GM18868 (cell line): ENCODE measurements around the gene C2CD3.
"Not testable (repeated sequence)": the region's sequence is repeated elsewhere in the genome, so short reads cannot be mapped to it uniquely, and the experiment has no call there.

Source experiments
- ATAC-seq: cut with Tn5 transposase; IDR thresholded peaks from one replicate; pipeline ENCODE4 v1.9.1; 2021; ENCODE audit warnings: mild to moderate bottlenecking, moderate library complexity; ENCODE audit not compliant: unreplicated experiment

C2CD3 gene

GRCh38 chr11:74159642-74160041 lies 11.2 kb downstream of the C2CD3 start:
- no peak for ATAC-seq

GRCh38 chr11:74157169-74157568 lies 13.6 kb downstream of the C2CD3 start:
- ATAC-seq = no peak

DNA sequence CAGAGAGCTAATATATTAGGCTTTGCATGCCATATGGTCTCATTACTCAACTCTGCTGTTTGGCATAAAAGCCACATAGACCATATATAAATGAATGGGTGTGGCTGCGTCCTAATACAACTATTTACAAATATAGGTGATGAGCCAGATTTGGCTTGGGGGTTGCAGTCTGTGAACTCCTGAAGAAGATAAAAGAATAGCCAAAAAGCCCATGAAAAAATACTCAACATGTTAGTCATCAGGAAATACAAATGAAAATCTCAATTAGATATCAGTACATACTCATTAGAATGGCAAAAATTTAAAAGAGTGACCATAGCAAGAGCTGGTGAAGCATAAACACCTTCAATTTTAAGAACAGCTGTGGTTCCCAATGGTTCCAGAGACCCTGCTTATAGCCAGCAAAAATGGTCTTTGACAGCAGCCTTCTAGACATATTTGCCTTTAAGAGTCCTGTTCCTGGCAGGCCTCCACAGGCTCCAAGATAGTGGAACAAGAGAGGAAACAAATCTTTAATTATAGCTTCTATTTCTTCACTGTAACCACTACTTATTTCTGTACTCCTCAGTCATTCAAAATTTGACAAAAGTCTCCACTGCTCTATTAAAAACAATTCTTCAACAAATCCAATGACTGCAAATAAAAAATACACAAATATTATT lies 16.1 kb downstream of the C2CD3 start:
- no peak for ATAC-seq

DNA sequence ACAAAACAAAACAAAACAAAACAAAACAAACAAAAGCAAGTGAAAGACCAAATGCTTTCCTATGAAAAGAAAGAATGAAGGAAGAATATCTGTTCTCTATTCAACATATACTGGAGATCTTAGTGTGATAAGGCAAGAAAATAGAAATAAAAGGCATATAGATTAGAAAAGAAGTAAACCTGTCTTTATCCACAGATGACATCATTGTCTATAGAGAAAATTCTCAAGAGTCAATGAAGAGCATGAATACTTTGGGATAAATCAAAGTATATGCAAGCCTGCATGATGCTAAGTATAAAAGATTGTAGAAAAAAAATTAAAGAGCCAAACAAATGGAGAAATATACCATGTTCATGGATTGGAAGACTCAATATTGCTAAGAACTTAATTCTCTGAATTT lies 17.6 kb downstream of the C2CD3 start:
- no peak for ATAC-seq

DNA sequence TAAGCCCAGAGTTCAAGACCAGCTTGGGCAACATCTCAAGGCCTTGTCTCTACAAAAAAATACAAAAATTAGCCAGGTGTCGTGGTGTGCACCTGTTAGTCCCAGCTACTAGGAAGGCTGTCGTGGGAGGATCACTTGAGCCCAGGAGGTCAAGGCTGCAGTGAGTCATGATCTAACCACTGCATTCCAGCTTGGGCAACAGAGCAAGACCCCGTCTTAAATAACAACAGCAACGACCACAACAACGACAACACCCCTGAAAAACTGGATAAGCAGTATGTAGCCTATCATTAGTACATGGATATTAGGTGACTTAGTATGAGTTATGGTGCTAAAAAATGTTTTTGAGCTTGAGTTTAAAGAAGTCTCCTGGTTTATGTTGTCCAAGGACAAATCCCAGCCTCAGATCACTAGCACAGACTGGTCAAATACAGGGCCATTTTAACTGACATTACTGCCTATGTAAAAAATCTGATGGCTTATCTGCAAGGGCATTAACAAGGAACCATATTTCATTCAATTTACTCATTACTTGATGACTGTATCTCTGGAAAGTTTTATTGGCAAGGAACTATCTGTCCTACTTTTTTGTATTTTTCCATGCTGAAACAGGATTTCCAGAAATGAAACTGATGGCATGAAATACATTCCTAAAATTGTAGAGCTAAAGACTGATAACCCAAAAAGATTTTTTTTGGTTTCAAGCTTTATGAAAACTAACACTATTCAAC lies 23.4 kb downstream of the C2CD3 start:
- no peak for ATAC-seq

DNA sequence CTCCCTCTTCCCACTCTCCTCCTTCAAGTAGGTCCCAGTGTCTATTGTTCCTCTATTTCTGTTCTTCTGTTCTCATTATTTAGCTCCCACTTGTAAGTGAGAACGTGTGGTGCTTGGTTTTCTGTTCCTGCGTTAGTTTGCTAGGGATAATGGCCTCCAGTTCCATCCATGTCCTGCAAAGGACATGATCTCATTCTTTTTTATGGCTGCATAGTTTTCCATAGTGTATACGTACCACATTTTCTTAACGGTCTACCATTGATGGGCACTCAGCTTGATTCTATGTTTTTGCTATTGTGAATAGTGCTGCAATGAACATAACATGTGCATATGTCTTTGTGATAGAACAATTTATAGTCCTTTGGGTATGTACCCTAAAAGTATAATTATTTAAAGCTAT lies 26.2 kb downstream of the C2CD3 start:
- no peak for ATAC-seq

DNA sequence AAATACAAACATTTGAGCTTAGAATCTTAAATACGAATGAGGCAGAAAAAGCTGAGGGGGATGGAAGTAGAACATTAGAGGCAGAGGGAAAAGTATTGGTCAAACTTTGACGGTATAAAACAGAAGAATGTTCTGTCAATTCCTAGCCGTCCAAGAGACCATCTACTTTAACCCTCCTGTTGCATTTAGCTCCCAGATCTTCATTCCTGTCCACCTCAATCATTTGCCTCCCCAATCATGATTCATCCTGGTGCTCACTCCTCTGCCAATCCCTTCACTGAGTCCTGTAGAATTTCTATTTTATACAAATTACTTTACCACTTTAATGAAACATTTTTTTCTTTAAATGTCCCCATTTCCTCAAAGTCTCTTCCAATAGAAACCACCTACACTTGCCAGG lies 28.2 kb downstream of the C2CD3 start:
- no peak for ATAC-seq

- no peak for ATAC-seq
Measured at GRCh38 chr11:74141908-74142307, 28.9 kb downstream of the C2CD3 start.

GRCh38 chr11:74141241-74141695 lies 29.5 kb downstream of the C2CD3 start:
- no peak for ATAC-seq

DNA sequence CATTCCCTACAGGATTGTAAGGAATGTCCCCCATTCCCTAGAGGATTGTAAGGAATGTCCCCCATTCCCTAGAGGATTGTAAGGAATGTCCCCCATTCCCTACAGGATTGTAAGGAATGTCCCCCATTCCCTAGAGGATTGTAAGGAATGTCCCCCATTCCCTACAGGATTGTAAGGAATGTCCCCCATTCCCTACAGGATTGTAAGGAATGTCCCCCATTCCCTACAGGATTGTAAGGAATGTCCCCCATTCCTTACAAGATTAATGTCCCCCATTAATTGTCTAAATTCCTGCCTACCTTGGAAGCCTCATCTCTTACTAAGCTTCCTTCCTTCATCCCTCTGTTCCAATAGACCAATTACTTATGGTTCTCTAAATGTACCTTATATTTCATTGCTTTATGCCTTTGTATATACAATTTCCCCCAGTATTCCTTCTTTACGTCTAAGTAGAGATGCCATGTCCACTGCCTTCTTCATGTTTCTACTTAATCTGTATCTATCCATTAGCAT lies 30.8 kb downstream of the C2CD3 start:
- not testable (repeated sequence) for ATAC-seq

- no peak for ATAC-seq
Measured at GRCh38 chr11:74139151-74139918, 31.5 kb downstream of the C2CD3 start.

GRCh38 chr11:74138572-74138971 lies 32.2 kb downstream of the C2CD3 start:
- no peak for ATAC-seq

- no peak for ATAC-seq
Measured at GRCh38 chr11:74138021-74138420, 32.8 kb downstream of the C2CD3 start.

GRCh38 chr11:74135127-74135840 lies 35.5 kb downstream of the C2CD3 start:
- ATAC-seq = no peak

DNA sequence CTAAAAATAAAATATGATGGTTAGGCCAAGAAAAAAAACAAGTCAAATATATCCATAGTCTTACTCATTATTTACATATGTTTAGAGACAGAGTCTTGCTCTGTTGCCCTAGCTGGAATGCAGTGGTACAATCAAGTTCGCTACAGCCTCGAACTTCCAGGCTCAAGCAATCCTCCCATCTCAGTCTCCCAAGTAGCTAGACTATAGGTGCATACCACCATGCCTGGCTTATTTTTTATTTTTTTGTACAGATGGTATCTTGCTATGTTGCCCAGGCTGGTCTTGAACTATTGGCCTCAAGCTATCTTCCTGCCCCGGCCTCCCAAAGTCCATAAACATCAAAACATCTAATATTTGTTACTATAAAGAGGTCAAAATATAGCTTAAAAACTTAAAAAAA lies 36.1 kb downstream of the C2CD3 start:
- no peak for ATAC-seq

- no peak for ATAC-seq
Measured at GRCh38 chr11:74133436-74133835, 37.4 kb downstream of the C2CD3 start.

DNA sequence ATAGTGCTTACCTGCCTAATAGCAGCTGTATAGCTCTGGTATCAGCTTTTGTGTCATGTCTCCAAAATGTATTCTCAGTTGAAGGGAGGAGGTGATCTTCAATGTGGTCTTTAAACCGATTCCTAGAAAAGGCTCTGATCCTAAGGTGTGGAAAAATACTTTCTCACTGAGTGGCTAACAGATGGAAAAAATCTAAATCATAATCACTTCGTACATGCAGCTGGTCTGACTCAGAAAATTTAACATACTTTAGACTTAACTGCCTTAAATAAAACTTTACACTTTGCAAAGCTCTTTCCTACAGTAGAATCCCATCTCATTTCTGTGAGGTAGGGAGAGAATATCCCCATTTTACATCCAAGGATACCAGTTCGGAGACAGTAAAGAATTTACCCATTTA lies 38.0 kb downstream of the C2CD3 start:
- no peak for ATAC-seq

DNA sequence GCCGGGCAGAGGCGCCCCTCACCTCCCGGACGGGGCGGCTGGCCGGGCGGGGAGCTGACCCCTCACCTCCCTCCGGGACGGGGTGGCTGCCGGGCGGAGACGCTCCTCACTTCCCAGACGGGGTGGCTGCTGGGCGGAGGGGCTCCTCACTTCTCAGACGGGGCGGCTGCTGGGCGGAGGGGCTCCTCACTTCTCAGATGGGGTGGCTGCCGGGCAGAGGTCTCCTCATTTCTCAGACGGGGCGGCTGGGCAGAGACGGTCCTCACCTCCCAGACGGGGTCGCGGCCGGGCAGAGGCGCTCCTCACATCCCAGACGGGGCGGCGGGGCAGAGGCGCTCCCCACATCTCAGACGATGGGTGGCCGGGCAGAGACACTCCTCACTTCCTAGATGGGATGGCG lies 41.7 kb downstream of the C2CD3 start:
- ATAC-seq = not testable (repeated sequence)

DNA sequence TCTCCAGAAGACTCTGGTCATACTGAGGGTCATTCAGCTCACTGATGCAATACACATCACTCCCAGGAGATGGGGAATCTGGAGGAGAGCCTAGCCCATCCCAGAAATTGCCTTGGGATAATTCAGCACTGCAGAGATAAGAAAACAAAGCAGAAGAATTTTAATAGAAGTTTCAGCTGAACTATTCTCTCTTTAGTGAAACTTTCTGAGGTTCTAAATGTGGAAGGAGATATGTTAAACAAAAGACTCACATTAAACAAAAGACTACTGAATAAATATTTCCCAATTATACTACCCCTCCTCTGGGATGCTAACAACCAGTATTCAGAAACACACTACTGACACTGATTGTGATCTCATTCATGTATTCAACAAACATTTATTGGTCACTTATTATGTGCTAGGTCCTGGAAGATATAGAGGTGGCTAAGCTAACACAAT lies 47.8 kb downstream of the C2CD3 start:
- ATAC-seq = no peak

DNA sequence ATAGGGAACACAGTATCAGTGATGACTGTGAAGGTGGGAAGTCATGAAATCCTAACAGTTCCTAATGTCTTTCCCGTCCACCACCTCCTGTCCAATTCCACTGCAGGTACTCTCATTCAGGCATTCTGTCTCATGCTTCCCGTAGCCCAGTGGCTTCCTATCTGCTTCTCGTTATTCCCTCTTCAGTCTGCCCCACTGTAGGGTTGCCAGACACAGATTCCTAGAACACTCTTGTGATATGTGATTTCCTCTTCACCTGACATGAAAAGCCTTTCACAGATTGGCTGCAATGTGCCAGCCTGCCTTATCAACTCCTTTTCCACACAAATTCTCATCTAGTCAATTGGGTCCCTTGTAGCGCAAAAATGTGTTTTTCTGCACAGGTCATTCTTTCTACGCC lies 49.0 kb downstream of the C2CD3 start:
- ATAC-seq = no peak
